Stimulated activated CD8-positive, alpha-beta memory T cell treated with anti-CD3 and anti-CD28 coated beads, Interleukin-15, amount 100 ng/mL, for 1 hour (primary cell): Measurements from ENCODE around the gene RIPOR3.

Experiments
- DNase-seq: peaks from one replicate; pipeline ENCODE4 v3.0.0-alpha.2; 2020; ENCODE audit warnings: low read depth

RIPOR3 gene

DNA sequence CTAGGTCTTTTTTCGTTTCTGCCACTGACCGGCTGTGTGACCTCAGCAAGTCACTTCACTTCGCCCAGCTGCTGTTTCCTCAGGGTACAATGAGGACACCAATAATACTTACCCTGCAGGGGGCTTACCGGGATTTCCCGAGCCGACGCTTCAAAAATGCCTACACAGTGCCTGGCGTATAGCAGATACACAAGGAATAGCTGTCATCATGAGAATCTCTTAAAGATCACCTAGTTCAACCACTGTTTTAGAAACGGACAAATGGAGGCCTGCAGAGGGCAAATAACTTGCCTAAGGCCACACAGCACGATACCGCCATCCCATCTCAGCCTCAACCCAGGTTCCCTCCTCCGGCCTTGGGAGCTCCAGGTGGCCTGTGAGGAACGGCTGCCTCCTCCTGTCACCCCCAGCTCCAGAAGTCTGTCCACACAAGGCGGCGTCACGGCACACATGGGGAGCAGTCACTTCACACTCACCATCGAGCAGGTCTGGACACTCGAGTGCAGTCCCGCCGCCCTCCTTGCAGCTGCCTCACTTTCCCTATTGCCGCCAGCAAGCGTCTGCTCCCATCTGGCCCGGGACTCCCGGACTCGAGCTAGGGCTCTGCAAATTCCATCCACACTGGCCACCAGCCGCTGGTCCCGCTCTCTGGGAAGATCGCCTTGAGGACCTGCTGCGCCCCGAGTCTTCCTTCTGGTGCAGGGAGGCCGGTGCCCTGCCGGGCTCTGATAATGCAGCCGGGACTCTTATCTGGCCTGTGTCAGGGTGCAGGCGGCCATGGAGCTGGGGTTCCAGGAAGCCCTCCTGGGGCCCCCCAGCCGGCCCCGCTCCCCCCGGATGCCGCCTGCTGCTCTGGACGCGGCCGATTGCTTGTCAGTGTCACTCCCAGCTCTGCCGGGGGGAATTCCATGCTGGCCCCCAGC, at the start of gene RIPOR3:
RIPOR3 (minus strand) TSS at position 893 of the 923 bp plus-strand sequence; CDS start at position 479, 414 bp downstream.
- DNase-seq, result no peak

DNA sequence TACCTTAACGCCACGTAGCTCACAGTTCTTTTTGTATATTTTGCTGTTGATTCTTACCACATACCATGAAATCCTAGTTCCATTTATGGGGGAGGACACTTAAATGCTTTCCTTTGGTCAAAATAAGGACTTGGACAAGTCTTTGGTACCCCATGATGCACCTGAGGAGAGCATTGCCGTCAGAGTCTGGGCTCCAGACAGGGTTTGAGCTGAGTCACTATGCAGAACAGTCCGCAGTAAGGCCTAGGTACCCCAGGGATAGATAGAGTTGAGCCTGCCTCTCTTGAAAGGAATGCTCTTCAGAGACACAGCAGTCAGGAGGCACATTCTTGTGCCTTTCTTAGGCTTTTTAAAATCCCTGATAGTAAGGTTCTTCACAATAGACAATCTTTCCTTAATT, 46.0 kb upstream of the RIPOR3 start:
- DNase-seq, result no peak

- DNase-seq, result no peak
Observed at GRCh38 chr20:50735813-50736212, 44.5 kb upstream of the RIPOR3 start.

DNA sequence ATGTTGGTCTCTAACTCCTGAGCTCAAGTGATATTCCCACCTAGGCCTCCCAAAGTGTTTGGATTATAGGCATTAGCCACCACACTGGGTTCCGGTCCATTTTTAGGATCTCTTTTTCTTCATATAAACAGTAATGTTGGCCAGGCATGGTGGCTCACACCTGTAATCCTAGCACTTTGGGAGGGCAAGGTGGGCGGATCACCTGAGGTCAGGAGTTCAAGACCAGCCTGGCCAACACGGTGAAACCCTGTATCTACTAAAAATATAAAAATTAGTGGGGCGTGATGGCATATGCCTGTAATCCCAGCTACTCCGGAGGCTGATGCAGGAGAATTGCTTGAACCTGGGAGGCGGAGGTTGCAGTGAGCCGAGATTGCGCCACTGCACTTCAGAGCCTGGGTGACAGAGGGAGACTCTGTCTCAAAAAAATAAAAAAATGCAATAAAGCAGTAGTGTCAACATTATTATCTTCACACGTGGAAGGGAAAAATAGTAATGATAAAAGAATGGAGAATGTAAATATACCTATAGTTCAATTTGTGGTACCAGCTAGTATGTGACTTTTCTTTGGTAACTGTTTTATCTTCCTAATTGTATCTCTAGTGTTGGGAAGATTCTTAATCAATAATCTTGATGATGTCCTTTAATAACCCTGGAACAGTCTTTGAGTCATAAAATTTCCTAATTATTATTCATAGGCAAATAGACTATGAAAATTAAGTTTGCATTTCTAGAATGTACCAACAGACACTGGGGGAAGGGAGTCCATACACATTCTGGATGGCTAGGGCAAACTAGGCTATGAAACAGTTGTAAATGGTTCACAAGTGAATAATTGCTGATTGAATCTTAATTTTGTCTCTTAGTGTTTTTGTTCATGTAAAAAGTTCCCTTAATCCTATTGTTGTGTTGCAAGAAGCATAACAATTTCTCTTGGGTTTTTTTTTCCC, 43.7 kb upstream of the RIPOR3 start:
- DNase-seq, result no peak

- no peak for DNase-seq
Observed at GRCh38 chr20:50733644-50734349, 42.5 kb upstream of the RIPOR3 start.

DNA sequence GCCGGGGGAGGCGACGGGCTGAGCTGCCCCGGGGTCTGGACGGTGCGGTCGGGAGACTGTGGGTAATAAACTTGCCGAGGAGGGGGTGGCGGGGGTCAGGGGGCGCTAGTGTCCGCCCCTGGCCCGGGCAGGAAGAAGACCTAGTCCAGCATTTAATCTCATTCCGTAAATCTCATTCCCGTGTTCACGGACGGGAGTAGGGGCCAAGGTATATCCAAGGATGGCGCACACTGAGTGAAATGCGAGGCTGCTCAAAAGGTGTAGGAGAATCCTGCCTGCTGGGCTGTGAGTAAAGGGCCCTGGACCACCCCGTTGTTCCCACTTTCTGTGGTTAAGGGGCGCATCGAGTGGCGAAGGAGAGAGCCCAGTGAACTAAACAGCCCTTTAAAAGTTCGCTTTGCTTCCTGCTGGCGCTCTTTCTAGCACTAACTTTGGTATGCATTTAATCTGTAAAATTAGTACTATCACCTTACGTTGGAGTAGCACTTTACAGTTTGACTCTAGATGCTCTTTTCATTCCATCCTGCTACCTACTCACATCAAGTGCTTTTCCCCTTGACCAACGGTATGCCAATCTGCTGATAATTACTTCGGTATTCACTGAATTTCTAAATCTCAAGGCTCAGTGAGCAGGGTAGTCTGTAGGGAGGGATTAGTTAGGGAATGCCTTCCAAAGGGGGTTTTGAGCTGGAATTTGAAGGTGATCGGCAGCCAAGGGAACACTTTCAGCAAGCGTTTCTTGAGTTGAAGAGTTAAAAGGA, 40.8 kb upstream of the RIPOR3 start:
- DNase-seq, result no peak

DNA sequence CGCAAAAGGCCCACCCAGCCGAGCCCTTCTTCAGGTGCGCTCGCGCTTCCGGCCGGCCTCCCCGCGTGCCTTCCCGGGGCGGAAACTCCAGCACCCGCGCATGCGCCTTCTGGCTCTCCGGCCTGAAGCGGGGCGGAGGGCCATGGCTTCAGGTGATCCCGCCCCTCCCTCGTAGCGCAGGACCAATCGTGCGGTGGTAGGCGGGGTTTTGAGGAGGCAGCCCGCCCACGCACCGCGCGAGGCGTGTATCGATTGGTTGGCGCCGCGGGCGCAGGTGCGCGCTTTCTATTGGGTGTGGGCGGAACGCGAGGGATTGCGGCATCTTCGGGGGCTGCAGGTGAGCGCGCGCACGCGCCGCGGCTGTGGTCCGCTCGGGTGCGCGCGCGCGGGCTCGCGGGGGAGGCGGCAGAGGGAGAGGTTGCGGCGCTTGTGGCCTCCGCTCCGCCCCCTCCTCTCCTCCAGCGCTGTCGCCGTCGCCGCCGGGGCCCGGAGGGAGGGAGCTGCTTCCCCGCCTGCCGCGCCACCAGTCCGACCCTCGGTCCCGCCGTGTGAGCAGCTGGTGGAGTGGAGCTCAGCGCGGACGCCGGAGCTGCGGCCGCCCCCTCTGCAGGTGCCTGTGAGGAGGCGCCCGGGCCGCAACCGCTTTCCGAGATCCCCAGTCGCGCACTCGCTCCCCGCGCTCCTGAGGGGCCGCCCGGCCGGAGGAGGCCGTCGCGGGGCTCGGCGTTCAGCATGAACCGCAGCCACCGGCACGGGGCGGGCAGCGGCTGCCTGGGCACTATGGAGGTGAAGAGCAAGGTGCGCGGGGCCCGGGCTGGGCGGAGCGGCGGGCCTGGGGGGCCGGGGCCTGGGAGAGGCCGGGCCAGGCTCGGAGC, 40.0 kb upstream of the RIPOR3 start, which contains the start of gene PARD6B:
PARD6B (plus strand) TSS at position 526 of the 875 bp plus-strand sequence; CDS start at position 733, 207 bp downstream.
- DNase-seq, result peak; percentile 98

GRCh38 chr20:50730765-50731054, 39.4 kb upstream of the RIPOR3 start:
- no peak for DNase-seq

GRCh38 chr20:50729901-50730764, 38.8 kb upstream of the RIPOR3 start:
- DNase-seq, result no peak

GRCh38 chr20:50728981-50729874, 37.9 kb upstream of the RIPOR3 start:
- no peak for DNase-seq

GRCh38 chr20:50728486-50728980, 37.2 kb upstream of the RIPOR3 start:
- no peak for DNase-seq

DNA sequence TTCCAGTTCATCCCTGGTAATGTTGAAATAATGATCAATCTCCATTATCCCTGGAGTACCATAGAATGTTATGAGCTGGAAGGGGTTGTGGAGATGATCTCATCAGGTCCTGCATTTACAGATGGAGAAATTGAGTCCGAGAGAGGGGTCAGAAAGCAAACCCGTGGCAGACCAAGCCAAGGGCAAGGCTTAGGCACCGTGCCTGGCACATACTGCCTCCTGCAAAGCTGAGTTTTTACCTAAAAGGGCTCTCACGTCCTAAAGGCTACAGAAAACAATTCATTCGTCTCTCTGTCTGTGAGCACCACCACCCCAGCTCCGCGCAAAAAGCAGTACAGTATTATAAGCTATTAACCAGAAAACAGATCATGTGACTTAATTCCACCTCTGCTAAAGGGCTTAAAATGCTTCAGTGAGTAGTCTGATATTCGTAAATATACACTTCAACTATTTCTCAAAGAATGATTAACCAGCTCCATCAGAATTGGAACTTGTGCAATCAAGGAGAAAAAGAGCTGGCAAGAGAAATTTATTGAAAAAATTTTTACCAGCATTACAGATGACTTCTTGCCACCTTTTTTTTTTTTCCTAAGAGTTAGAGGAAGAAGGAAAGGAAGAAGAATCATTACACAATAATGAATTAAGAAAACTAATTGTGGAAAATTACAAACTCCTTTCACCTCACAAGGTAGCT, 36.6 kb upstream of the RIPOR3 start:
- DNase-seq, result no peak

DNA sequence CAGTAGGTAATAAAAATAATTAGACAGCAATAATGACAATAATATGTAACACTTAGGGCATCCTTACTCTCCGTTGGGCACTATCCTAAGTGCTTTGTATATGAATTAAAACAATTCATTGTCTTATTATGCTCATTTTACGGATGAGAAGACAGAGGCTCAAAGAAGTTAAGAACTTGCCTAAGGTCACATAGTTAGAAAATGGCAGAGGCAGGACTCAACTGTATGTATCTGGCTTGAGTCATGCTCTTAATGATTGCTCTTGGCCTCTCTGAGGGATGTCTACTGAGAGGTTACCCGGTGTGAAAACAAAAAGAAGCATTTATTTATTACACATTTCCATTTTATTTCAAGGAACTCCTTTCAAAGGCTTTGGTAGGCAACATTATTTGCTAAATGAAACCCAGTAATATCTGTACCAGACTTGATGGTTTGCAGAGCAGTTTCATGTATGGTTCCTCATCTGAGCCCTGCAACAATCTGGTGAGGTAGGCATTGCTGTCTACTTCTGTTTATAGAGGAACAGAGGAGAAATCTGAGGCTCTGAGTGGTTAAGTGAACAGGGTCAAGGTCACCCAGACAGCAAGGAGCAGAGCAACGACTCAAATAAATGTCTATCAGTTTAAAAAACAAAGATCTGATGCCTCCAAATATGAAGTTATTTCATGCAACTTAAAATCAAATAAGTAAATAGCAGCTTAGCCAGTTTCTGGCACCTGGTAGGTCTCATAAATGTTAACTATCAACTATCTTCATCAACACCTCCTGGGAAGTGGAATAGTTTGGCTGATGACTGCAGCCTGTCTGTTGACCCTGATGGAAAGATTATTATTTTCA, 35.8 kb upstream of the RIPOR3 start:
- DNase-seq, result no peak

- DNase-seq, result no peak
Observed at GRCh38 chr20:50725724-50726005, 34.3 kb upstream of the RIPOR3 start.

- no peak for DNase-seq
Observed at GRCh38 chr20:50724851-50725723, 33.7 kb upstream of the RIPOR3 start.
